Measurements from ENCODE around the gene SCRT2. TPM values are rescaled to one million over a fixed set of nuclear protein-coding genes. Genes with fewer than 3 reads are reported as not detected.

SCRT2 gene
- total and polyA plus RNA-seq, 9 of the 15 experiments (the other 6 are each of a cell fraction or from before 2014, with no cell fraction given): 0.04 to 0.75 (median 0.13) TPM; not detected in 2

- TF ChIP-seq REST (IDR thresholded peaks at IDR 0.05; ENCODE audit: borderline replicate concordance) (no peak), REST (CRISPR knock-in tag; IDR thresholded peaks at IDR 0.05; ENCODE audit: low read depth) (0 out of 2 replicates have a peak, but pooled peaks have one; percentile 19), HMG20B (CRISPR knock-in tag; IDR thresholded peaks at IDR 0.05) (no peak), SMARCA5 (IDR thresholded peaks at IDR 0.05) (peak; percentile 96), MYBL2 (IDR thresholded peaks at IDR 0.05; ENCODE audit: low read depth) (no peak), MYBL2 (CRISPR knock-in tag; IDR thresholded peaks at IDR 0.05; ENCODE audit: borderline replicate concordance) (no peak), CBFA2T2 (conservative IDR thresholded peaks at IDR 0.05) (no peak), SREBF2 (CRISPR knock-in tag; IDR thresholded peaks at IDR 0.05) (no peak), PTBP1 (IDR thresholded peaks at IDR 0.05; ENCODE audit: low read depth, low read length) (peak; percentile 95), ADNP (tag; IDR thresholded peaks at IDR 0.05) (peak; percentile 61), STAG1 (CRISPR knock-in tag; IDR thresholded peaks at IDR 0.05; ENCODE audit: borderline replicate concordance) (no peak), CHD1 (IDR thresholded peaks at IDR 0.05; ENCODE audit: low read length) (peak; percentile 44), U2AF2 (optimal IDR thresholded peaks at IDR 0.05; ENCODE audit: low read depth, low read length) (no peak), CBX3 (IDR thresholded peaks at IDR 0.05; ENCODE audit: borderline replicate concordance in 1 of 2, low read length in 2 of 2) (0 out of 3 replicates have a peak, but pooled peaks of 1 of the 2 experiments have one; percentile 27), SPI1 (IDR thresholded peaks at IDR 0.05; ENCODE audit: borderline replicate concordance, low read depth, low read length) (no peak), RFX1 (IDR thresholded peaks at IDR 0.05) (no peak), TCF7 (IDR thresholded peaks at IDR 0.05; ENCODE audit: borderline replicate concordance) (no peak), ATF1 (CRISPR knock-in tag; IDR thresholded peaks at IDR 0.05) (no peak), ATF1 (tag; IDR thresholded peaks at IDR 0.05) (no peak)
- TF ChIP-seq, protein P1, sequence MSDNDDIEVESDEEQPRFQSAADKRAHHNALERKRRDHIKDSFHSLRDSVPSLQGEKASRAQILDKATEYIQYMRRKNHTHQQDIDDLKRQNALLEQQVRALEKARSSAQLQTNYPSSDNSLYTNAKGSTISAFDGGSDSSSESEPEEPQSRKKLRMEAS (CRISPR knock-in tag; IDR thresholded peaks at IDR 0.05): peak; percentile 13; the same call in 1 of the 2 replicates
Observed at GRCh38 chr20:672963-673602, 2.5 kb downstream of the SCRT2 start (continued).

Data from K562 (cell line).